ENCODE data around the gene SYNPO. TPM values are rescaled to one million over a fixed set of nuclear protein-coding genes. Genes with fewer than 3 reads are reported as not detected.

Gene SYNPO
- polyA plus RNA-seq, 1 of the 3 experiments (the other 2 are of a cell fraction), result 5.1 TPM

- Histone ChIP-seq H3K36me3 (replicated peaks in 1 of 2; ENCODE audit: control insufficient read depth in 1 of 2, insufficient read depth in 2 of 2, low read length in 1 of 2) (peaks cover 31 to 34% of the 10 kb centered on the region in 2 experiments), H3K4me1 (ENCODE audit: control insufficient read depth in 1 of 2, insufficient read depth in 2 of 2, low read depth in 1 of 2, low read length in 1 of 2) (peaks cover 11 to 15% of the 10 kb centered on the region in 2 experiments), H3K4me3 (ENCODE audit: low read depth in 2 of 2, low read length in 1 of 2) (peak within 1 kb of the TSS; percentile 76 to 98), H4K20me1 (ENCODE audit: insufficient read depth) (no peaks in the 10 kb centered on the region), H3K79me2 (ENCODE audit: insufficient read depth) (peaks cover 28% of the 10 kb centered on the region), H3K27ac (ENCODE audit: low read depth in 2 of 2, low read length in 1 of 2) (peak within 1 kb of the TSS; percentile 87 to 95), H3F3A (replicated peaks; ENCODE audit: insufficient read depth) (peaks cover 24% of the 10 kb centered on the region), H3K9me3 (no peaks in the 10 kb centered on the region), H3K9me2 (no peaks in the 10 kb centered on the region), H3K4me2 (peak within 1 kb of the TSS; percentile 81), H3K27me3 (ENCODE audit: insufficient read depth) (no peaks in the 10 kb centered on the region), H2AFZ (ENCODE audit: low read depth) (peak within 1 kb of the TSS; percentile 93), H3K9ac (peak within 1 kb of the TSS; percentile 93)
- peak; percentile 87 for DNase-seq
- ChIA-PET CTCF (interaction anchor here (0.7 to 3.0 kb wide), 39 partner anchors 9 to 467 kb away, joined by 3 to 35 read pairs (median 5); partner anchors contain the start of genes DCTN4, MYOZ3 and SMIM3), POLR2A (interaction anchor here (0.8 to 1.9 kb wide), 16 partner anchors 10 to 252 kb away, joined by 3 to 10 read pairs (median 4); partner anchors contain the start of genes DCTN4 and SMIM3)
- 2% methylated on average over 57 of the region's 59 CpGs for WGBS (ENCODE audit: low lambda C conversion rate)
- peak; percentile 1; the same call in 1 of the 2 replicates for TF ChIP-seq RAD21 (IDR thresholded peaks at IDR 0.05; ENCODE audit: low read length)
- no peak for TF ChIP-seq FOXJ3 (CRISPR knock-in tag; IDR thresholded peaks at IDR 0.05)
- TF ChIP-seq EZH2phosphoT487 (IDR thresholded peaks at IDR 0.05; ENCODE audit: borderline replicate concordance, low read depth), result no peak
- no peak for TF ChIP-seq CHD2 (IDR thresholded peaks at IDR 0.05; ENCODE audit: low read length, partially characterized antibody)
- TF ChIP-seq MEF2A (IDR thresholded peaks at IDR 0.05; ENCODE audit: borderline replicate concordance, low read depth), result no peak
- TF ChIP-seq NFIC (IDR thresholded peaks at IDR 0.05; ENCODE audit: borderline replicate concordance), result 0 out of 2 replicates have a peak, but pooled peaks have one; percentile 5
- TF ChIP-seq TAF1 (IDR thresholded peaks at IDR 0.05; ENCODE audit: borderline replicate concordance, low read depth, low read length), result peak; percentile 75
- TF ChIP-seq USF2 (IDR thresholded peaks at IDR 0.05; ENCODE audit: borderline replicate concordance, low read depth, low read length), result no peak
- peak; percentile 77 for TF ChIP-seq ELF1 (IDR thresholded peaks at IDR 0.05)
- TF ChIP-seq NRF1 (IDR thresholded peaks at IDR 0.05; ENCODE audit: low read depth, low read length), result no peak
- peak; percentile 92 for TF ChIP-seq POLR2AphosphoS5 (IDR thresholded peaks at IDR 0.05; ENCODE audit: low read depth, low read length)
- peak; percentile 12; the same call in 1 of the 2 replicates for TF ChIP-seq SMC3 (IDR thresholded peaks at IDR 0.05; ENCODE audit: low read depth, low read length)
- no peak for TF ChIP-seq IRF3 (IDR thresholded peaks at IDR 0.05; ENCODE audit: low read depth, low read length)
- TF ChIP-seq USF1 (IDR thresholded peaks at IDR 0.05; ENCODE audit: borderline replicate concordance, low read depth), result no peak
- peak; percentile 41; the same call in 1 of the 2 replicates for TF ChIP-seq FOXM1 (IDR thresholded peaks at IDR 0.05; ENCODE audit: low read depth)
- 0 out of 2 replicates have a peak, but pooled peaks have one; percentile 1 for TF ChIP-seq PBX3 (IDR thresholded peaks at IDR 0.05)
- TF ChIP-seq ZBTB33 (IDR thresholded peaks at IDR 0.05; ENCODE audit: borderline replicate concordance, low read depth), result no peak
- TF ChIP-seq YY1 (IDR thresholded peaks at IDR 0.05; ENCODE audit: low read depth), result peak; percentile 91
- peak; percentile 78 for TF ChIP-seq GABPA (IDR thresholded peaks at IDR 0.05; ENCODE audit: low read depth)
- TF ChIP-seq TEAD4 (IDR thresholded peaks at IDR 0.05; ENCODE audit: borderline replicate concordance, insufficient read depth), result no peak
- peak; percentile 27; the same call in 1 of the 2 replicates for TF ChIP-seq MAX (IDR thresholded peaks at IDR 0.05; ENCODE audit: low read depth)
- no peak for TF ChIP-seq TCF12 (IDR thresholded peaks at IDR 0.05)
- peak; percentile 40; the same call in 1 of the 2 replicates for TF ChIP-seq SIN3A (IDR thresholded peaks at IDR 0.05; ENCODE audit: borderline replicate concordance, low read depth, low read length)
- TF ChIP-seq RCOR1 (IDR thresholded peaks at IDR 0.05; ENCODE audit: low read length), result 0 out of 2 replicates have a peak, but pooled peaks have one; percentile 38
Measured at GRCh38 chr5:150700594-150701377, 60.3 kb downstream of the SYNPO start, which contains the start of gene RBM22. Gene RBM22 (minus strand): TSS chr5:150701062. CDS start chr5:150700985, 77 bp downstream.

Data from SK-N-SH (cell line).